ENCODE results near the gene PTPN1. TPM values are rescaled to one million over a fixed set of nuclear protein-coding genes. Genes with fewer than 3 reads are reported as not detected.

PTPN1 gene
- total and polyA plus RNA-seq, 10 of the 15 experiments (the other 5 are each of a cell fraction or from before 2014, with no cell fraction given) = 15.9 to 74.7 (median 43.9) TPM

DNA sequence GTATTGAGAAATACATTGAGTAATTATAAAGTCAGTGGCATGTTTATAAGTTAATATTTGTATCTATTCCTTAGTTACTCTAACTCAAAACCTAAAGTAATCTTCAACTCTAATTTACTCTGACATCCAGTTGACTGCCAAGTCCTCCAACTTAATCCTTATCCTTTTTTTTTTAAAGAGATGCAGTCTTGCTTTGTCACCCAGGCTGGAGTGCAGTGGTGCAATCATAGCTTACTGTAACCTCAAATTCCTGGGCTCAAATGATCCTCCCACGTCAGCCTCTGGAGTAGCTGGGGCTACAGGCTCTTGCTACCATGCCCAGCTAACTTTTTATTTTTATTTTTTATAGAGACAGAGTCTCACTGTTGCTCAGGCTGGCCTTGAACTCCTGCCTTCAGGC is 24.4 kb downstream of the PTPN1 start:
- BruUV-seq (replicated peaks) = no TSS peak
- no peaks in the 10 kb centered on the region for H3K27me3 ChIP-seq (replicated peaks in 1 of 2; ENCODE audit: control insufficient read depth in 2 of 2, insufficient read depth in 2 of 2, low read length in 1 of 2)
- H3K27ac ChIP-seq (ENCODE audit: control insufficient read depth, insufficient read depth) = no peak overlapping the region
- TF ChIP-seq ZZZ3 (IDR thresholded peaks at IDR 0.05; ENCODE audit: control insufficient read depth, insufficient read length, low read depth) (no peak), STAT1 (conservative IDR thresholded peaks at IDR 0.05) (no peak), GATAD2B (conservative IDR thresholded peaks at IDR 0.05; ENCODE audit: low read depth) (no peak), ESRRA (IDR thresholded peaks at IDR 0.05; ENCODE audit: low read length) (no peak), MXI1 (IDR thresholded peaks at IDR 0.05; ENCODE audit: low read depth, low read length) (no peak)
- TF ChIP-seq, protein P1, sequence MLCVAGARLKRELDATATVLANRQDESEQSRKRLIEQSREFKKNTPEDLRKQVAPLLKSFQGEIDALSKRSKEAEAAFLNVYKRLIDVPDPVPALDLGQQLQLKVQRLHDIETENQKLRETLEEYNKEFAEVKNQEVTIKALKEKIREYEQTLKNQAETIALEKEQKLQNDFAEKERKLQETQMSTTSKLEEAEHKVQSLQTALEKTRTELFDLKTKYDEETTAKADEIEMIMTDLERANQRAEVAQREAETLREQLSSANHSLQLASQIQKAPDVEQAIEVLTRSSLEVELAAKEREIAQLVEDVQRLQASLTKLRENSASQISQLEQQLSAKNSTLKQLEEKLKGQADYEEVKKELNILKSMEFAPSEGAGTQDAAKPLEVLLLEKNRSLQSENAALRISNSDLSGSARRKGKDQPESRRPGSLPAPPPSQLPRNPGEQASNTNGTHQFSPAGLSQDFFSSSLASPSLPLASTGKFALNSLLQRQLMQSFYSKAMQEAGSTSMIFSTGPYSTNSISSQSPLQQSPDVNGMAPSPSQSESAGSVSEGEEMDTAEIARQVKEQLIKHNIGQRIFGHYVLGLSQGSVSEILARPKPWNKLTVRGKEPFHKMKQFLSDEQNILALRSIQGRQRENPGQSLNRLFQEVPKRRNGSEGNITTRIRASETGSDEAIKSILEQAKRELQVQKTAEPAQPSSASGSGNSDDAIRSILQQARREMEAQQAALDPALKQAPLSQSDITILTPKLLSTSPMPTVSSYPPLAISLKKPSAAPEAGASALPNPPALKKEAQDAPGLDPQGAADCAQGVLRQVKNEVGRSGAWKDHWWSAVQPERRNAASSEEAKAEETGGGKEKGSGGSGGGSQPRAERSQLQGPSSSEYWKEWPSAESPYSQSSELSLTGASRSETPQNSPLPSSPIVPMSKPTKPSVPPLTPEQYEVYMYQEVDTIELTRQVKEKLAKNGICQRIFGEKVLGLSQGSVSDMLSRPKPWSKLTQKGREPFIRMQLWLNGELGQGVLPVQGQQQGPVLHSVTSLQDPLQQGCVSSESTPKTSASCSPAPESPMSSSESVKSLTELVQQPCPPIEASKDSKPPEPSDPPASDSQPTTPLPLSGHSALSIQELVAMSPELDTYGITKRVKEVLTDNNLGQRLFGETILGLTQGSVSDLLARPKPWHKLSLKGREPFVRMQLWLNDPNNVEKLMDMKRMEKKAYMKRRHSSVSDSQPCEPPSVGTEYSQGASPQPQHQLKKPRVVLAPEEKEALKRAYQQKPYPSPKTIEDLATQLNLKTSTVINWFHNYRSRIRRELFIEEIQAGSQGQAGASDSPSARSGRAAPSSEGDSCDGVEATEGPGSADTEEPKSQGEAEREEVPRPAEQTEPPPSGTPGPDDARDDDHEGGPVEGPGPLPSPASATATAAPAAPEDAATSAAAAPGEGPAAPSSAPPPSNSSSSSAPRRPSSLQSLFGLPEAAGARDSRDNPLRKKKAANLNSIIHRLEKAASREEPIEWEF (IDR thresholded peaks at IDR 0.05; ENCODE audit: insufficient replicate concordance, low read depth, low read length) = no peak
- DNase-seq (ENCODE audit: low read depth, low spot score) (no peak), FAIRE-seq (no peak), ATAC-seq (no peak)
- H3K9ac ChIP-seq (ENCODE audit: control insufficient read depth, insufficient read depth, low read length) = no peak overlapping the region
- no peak overlapping the region for H3K4me2 ChIP-seq (ENCODE audit: control insufficient read depth, insufficient read depth)
- in situ Hi-C loops (cut with MboI) = no loop called here
- ChIA-PET RAD21 (ENCODE audit: unreplicated experiment) (interaction anchor here (1.3 to 1.5 kb wide), 2 partner anchors 9 to 12 kb away, joined by 3 to 4 read pairs; no protein-coding TSS in a partner anchor), SMC1A (ENCODE audit: uncharacterized antibody, unreplicated experiment) (interaction anchor here (73.1 to 95.1 kb wide), 2 partner anchors 11 to 26 kb away, joined by 2799 read pairs; partner anchors contain the start of gene PTPN1), CTCF (interaction anchor here (1.2 kb wide), 1 partner anchor 24 kb away, joined by 3 read pairs; the partner anchor contains the start of gene PTPN1), POLR2A (interaction anchor here (0.9 to 2.1 kb wide), 2 partner anchors 8 to 19 kb away, joined by 4 to 6 read pairs; no protein-coding TSS in a partner anchor)
- WGBS (ENCODE audit: insufficient coverage, insufficient replicate concordance, low lambda C conversion rate, missing lambda C conversion rate) = 100% methylated on average over 1 of the region's 1 CpG
- peaks cover 91% of the 10 kb centered on the region for H3K79me2 ChIP-seq (ENCODE audit: control insufficient read depth, insufficient read depth, low read length)
- H3K4me3 ChIP-seq = no peak overlapping the region
- H2AFZ ChIP-seq (ENCODE audit: control insufficient read depth, low read depth, low read length) = no peak overlapping the region
- intact Hi-C loops (cut with micrococcal nuclease; ENCODE audit: unreplicated experiment) = no loop called here
- H3K4me1 ChIP-seq (ENCODE audit: control insufficient read depth, insufficient read depth, low read length) = peaks cover 21% of the 10 kb centered on the region
- peaks cover 3% of the 10 kb centered on the region in 2 experiments; a peak in 3 of 4 replicates for H3K36me3 ChIP-seq (ENCODE audit: control insufficient read depth in 2 of 2, insufficient read depth in 2 of 2, low read length in 1 of 2)
- peaks cover 13% of the 10 kb centered on the region; the same call in 2 of the 3 replicates for H3K9me3 ChIP-seq (replicated peaks; ENCODE audit: control insufficient read depth, insufficient read depth, low read length)
- H4K20me1 ChIP-seq (ENCODE audit: control insufficient read depth, insufficient read depth) = no peaks in the 10 kb centered on the region

Measured in GM12878 (cell line).